Central memory CD4-positive, alpha-beta T cell (primary cell): ENCODE results near the gene PRKAR1B.

Experiments
- DNase-seq: peaks from one replicate; pipeline ENCODE4 v3.0.0; 2022

Gene PRKAR1B

DNA sequence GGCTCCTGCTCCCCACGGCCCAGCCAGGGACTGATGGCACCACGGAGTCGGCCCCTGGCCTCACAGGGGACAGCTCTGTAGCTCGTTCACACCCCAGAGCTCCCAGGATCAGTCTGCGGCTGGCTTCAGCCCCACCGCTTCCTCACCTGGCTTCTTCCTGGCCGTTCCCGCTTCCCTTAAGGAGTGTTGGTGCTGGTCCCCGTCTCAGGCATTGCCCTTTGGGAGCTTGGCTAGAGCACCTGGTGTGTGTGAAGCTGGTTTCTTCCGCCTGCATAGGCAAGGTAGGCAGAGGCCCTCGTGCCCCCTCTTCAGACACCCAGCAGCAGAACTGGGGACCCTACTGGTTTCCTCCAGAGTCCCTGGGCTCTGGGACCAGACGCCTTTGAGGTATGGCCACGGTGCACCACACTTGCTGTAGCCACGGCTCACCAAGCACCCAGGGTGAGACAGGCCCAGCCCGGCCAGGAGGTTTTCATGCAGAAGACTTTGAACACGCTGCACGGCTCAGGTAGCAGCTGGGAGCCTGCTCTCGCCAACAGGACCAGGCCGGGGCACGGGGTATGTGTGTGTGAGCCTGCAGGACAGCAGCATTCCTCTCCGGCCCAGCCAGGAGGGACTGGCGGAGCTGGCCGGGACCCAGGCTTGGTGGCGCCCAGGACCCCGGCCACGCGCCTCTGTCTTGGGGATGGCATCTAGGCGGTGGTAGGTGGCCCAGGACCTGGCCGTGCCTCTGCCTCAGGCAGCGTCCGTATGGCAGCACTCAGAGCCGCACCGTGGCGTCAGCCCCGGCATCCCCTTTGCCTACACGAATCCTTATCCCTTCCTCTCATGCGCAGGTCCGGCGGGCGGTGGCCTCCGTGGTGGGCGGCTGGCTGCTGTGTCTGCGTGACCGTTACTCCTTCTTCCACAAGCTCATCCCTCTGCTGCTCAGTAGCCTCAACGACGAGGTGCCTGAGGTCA, 13.2 kb upstream of the PRKAR1B start:
- no peak for DNase-seq

DNA sequence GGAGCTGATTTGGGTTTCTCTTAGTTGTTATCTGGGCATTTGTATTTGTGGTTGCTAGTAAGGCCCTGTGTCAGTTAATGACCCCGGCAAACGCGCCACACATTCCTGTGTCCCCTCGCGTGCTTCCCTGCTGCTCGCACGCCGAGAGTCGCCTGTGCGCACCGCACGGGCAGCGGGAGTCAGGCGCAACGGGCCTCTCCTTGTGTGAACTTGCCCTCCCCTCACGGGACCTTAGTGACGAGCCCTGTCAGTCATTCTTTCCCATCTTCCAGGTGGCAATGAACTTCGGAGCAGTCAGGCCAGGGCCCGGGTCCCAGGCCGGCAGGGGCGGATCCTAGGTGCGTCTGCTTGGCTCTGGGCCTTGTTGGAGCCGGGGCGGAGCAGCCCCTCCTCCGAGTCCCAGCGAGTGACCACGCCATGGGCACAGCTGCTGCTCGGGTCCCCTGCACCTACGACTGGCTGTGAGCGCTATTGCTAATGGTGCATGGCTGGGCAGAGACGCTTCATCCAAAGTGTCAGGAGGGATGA, 12.4 kb upstream of the PRKAR1B start:
- DNase-seq, result no peak

DNA sequence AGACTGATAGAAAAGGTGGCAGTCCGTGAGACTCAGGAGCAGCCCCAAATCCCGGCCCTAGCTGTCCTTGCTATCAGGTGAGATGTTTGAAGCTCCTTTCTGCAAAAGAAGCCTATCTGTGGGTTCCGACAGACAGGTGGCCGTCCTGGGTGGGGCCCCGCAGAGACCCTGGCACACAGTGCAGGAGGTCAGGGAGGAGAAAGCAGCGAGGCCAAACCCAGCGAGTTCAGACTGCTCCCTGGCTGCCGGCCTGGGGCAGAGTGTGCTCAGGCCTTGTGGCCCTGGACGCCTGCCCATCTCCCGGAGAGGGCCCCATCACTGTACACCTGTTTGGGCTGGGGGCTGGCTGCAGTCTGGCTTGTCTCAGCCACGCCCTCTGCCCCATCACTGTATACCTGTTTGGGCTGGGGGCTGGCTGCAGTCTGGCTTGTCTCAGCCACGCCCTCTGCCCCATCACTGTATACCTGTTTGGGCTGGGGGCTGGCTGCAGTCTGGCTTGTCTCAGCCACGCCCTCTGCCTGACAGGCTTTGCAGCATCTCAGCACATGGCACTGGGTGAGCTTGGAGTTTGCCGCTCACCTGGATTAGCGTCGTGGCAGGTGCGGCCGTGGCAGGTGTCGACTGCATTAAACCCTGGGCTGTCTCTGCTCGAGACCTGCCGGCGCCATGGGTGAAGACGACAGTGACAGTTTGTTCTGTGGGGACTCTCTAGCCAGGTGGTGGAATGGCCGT, 11.8 kb upstream of the PRKAR1B start:
- DNase-seq, result no peak

DNA sequence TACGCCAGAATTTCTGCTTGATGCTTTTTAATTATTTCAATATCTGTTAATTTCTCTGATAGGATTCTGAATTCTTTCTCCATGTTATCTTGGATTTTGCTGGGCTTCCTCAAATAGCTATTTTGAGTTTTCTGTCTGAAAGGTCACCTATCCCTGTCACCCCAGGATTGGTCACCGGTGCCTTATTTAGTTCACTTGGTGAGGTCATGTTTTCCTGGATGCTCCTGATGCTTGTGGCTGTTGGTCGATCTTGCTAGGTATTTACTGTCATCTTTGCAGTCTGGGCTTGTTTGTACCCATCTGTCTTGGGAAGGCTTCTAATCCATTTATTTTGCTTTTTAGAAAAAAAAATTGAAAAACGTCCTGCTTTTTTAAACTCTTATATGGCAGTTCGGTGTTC, 11.2 kb upstream of the PRKAR1B start:
- no peak for DNase-seq

DNA sequence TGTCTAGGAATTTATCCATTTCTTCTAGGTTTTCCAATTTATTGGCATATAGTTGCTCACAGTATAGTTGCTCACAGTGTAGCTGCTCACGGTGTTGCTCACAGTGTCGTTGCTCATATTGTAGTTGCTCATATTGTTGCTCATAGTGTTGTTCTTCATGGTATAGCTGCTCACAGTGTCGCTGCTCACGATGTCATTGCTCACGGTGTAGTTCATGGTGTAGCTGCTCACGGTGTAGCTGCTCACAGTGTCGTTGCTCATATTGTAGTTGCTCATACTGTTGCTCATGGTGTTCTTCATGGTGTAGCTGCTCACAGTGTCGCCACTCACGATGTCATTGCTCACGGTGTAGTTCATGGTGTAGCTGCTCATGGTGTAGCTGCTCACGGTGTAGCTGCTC, 7.7 kb upstream of the PRKAR1B start:
- no peak for DNase-seq

DNA sequence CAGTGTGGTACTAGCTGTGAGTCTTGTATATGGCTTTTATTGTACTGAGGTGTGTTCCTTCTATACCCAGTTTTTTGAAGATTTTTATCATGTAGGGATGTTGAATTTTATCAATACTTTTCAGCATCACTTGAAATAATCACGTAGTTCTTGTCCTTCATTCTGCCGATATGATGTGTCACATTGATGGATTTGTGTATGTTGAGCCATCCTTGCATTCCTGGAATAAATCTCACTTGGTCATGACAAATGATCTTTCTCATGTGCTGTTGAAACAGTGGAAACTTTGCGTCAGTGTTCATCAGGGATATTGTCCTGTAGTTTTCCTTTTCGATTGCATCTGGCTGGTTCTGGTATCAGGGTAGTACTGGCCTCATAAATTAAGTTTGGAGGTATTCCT, 7.1 kb upstream of the PRKAR1B start:
- no peak for DNase-seq

DNA sequence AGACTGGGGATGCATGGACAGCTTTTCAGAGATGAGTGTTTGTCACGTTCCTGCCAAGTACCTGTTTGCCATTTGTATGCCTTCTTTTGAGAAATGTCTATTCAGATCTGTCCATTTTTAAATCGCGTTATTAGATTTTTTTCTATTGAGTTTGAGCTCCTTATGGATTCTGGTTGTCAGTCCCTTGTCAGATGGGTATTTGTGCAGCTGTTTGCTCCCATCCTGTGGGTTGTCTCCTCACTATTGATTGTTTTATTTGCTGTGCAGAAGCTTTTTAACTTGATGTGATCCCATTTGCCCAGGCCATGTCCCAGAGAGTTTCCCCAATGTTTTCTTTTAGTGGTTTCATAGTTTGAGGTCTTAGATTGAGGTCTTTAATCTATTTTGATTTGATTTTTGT, 5.5 kb upstream of the PRKAR1B start:
- DNase-seq, result no peak

DNA sequence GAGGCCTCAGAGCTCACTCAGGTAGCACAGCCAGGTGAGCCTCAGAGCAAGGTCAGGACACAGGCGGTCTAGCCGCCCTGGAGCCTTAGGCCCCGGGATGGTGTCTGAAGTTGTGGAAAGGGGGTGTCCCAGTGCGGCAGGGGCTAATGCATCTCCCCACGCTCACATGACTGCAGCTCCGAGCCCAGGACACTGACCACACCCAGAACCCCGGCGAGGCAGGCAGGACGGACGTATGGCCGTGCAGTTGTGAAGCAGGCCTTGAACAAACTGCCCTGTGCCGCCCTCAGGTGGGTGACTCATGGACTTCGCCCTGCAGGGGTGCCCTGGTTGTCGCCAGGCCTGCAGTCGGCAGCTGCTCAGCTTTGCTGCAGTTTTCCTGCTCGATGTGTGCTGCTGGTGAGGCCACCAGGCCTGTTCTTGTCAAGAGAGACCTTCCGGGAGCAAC, 5.0 kb upstream of the PRKAR1B start:
- DNase-seq, result no peak

DNA sequence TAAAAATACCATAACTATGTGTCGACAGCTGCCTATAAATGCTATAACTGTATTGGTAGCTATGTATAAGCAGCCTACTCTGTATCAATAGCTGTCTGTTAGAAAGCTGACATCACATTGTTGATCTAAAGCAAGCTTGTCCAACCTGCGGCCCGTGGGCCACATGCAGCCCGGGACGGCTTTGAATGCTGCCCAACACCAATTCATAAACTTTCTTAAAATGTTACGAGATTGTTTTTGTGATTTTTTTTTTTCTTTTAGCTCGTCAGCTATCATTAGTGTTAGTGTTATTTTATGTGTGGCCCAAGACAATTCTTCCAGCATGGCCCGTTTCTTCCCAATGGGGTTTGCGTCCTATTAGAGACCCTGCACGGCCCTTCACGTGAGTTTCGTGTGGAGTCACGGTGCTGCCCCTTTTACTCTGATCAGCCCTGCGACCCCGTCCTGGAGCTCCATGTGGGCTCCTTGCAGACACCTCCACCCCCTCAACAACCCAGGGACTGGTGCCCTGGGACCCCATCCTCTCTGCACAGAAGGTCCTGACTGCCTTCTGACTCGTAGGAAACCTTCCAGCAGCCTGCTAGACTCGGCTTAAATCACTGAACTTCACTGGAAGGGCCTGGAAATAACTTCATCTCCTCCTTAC, 4.5 kb upstream of the PRKAR1B start:
- no peak for DNase-seq

DNA sequence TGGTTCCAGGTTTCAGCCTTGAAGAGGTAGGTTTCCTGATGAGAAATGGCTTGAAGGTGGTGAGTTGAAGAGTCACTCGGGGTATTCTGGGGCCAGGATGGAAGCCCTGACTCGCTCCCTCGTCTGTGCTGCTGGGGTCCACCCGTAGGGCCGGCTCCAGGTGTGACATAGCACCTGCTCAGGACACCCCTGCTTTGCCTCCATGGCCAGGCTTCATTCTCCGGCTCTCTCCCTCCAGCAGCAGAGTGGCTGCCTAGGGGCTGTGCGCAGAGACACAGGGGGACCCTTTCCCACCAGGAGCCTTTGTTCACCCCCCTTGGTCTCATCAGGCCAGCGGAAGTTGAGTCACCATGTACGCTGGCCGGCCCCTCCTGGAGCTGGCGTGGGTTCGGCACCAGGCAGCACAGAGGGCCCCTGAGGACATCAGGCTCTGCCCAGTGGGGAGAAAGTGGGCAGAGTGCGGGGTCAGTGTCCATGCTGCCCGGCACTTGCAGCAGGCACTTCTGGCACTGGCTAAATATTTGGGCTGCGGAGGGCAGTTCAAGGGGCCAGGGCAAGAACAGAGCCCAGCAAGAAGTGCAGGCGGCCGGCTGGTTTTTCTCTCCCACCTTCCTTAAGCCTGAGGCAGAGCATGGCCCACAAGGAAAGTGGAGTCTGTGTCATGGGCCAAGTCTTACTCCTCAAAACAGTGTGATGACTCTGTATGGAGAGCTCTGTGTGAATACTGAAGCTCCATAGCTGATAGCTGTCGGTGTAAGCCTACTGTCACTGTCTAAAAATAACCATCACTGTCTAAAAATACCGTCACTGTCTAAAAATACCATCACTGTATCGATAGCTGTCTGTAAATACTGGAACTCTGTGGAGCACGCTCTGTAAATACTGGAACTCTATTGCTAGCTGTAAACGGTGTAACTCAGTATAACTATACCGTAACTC, 3.7 kb upstream of the PRKAR1B start:
- DNase-seq, result no peak

DNA sequence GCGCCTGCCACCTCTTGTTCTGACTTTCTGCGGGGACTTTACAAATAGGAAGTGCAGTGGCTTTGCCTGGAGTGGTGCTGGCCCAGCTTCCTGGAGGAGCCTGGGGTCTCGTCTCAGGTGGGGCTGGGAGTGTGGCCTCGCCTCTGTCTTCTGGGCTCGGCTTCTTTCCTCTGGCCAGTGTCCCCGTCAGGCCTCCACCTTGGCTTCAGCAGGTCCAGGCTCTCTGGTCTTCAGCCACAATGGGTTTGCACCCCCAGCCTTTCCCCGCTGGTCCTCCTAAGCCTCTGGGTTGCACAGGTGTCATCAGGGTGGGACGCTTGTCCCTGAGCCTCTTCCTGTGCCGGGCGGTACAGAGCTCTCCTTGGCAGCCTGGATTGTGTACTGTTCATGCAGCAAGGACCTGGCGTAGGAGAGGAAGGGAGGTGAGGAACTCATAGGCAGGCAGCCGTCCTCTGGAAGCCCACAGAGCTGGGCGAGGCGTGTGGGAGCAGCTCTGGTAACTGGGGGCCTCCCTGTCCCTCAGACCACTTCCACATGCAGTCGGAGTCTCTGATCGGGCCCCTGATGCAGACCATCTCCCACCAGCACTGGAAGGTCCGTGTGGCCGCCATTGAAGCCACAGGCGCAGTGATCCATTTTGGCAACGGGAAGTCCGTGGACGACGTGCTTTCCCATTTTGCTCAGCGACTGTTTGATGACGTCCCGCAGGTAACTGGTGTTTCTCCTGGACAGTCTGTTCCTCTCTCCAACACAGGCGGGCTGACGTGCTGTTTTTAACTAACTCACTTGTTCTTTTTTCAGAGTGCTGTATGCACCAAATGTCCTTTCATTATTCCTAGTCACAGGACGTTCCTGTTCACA, 2.3 kb upstream of the PRKAR1B start:
- no peak for DNase-seq

DNA sequence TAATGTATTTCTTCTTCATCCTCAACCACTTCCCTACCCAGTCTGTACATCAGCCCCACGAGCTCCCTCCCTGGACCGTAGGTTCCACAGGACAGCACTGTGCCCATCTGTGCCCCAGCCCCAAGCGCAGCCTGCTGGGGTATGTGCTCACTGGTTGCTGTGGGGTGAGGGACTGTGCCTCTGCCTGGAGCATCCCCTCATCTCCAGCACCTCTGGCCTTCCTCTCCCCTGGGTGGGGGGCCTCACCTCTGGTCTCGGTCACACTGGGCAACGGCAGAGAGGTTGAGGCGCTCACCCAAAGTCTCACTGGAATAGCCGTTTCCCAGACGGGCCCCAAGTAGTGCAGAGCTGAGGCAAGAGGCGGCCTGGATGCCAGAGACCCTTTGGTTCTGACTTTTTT, 1.5 kb upstream of the PRKAR1B start:
- no peak for DNase-seq

DNA sequence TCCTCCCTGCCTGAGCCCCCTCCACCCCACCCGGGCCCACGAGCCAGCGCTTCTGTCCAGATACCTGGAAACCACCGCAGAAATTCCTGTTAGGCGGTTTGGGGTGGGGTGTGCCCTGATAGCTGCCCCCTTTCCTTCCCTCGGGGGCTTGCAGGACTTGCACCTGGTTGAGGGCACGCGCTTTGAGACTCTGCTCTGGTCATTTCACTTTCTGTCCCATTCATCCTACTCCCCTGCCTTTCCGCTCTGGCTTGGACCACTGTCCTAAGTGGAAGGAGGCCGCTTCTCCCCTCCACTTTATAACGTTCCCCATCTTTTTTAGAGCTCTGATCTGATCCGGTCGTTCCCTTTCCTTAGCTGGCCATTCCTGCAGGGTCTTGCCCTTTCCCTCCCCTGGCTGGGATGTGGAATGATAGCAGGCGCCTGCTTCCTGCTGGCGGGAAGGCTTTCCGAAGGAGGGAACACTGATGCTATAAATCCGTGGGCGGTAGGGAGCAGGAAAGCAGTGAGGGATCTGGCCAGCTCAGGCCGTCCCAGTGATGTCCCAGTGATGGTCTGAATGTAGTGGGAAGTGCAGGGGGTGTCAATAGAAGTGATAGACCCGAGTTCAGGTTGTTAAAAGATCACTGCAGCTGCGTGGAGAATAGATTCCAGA, 852 bp upstream of the PRKAR1B start:
- no peak for DNase-seq

DNA sequence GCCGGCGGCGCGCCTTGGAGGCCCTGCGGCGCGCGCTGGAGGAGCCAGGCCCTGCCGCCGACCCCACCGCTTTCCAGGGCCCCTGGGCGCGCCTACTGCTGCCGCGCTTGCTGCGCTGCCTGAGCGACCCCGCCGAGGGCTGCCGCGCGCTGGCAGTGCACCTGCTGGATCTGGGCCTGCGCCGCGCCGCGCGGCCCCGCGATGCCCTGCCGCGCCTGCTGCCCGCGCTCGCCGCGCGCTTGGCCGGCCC, 302 bp downstream of the PRKAR1B start:
- no peak for DNase-seq

DNA sequence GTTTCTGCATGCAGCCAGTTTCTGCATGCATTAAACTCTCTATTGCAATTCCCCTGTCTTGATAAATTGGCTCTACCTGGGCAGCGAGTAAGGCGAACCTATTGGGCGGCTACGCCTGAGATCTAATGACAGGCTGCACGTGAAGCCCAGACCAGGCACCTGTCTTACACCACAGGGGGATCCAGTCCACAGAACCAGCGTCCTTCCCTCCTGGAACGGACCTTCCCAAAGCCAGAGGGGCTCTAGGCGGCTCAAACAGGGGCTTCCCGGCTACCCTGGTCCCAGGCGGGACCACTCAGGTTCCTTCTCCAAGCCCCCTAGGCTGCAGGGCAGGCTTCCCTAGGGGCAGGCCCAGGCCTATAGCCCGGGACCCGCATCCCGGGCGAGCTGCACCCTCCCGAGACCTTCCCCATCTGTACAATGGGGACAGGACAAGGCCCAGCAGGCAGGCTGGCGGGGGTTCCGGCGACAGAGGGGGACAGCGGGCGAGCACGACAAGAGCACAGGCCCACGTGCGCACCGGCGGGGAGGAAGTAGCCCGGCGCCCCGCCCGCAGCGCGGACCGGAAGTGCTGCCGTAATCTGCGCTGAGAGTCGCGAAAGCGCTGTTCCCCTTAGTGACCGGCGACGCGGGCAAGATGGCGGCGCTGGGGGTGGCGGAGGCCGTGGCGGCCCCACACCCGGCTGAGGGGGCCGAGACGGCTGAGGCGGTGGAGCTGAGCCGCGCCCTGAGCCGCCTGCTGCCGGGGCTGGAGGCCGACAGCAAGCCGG, 812 bp downstream of the PRKAR1B start, which contains the start of gene DNAAF5:
DNAAF5 (plus strand) TSS at position 616 of the 770 bp plus-strand sequence; CDS start at position 638, 22 bp downstream.
- peak; percentile 84 for DNase-seq

DNA sequence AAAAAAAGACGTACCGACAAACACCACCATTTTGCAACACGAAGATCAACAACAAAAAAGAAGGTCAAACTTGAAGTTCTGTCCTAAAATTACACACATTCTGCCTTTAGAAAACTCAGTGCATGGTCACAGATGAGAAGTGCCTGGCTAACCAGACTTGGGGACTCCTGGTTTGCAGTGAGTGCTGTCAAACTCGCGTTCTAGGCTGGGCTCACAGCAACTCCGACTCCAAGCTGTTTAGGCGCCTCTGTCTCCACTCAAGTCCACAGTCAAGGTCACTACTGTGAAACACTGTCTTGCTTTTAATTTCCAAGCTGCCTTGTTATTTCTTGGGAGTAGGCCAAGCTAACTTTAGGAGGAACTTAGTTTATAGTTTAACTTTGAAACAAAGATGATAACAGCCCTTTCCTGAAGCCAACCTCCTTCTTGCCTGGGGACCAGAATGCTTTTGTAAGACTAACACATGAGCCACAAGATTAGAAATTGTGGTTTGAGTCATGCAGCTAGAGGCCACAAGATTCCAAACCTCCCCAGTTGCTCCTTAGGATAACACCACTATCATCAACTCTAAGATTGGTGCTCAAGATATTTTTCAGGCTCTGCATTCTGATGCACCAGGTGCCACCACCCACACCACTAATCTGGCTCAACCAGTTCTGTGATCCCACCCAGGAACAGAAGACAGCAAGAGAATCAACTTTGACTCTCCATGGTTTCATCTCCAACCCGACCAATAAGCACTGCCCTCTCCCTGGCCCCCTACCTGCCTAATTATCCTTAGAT, 1.7 kb downstream of the PRKAR1B start:
- no peak for DNase-seq

DNA sequence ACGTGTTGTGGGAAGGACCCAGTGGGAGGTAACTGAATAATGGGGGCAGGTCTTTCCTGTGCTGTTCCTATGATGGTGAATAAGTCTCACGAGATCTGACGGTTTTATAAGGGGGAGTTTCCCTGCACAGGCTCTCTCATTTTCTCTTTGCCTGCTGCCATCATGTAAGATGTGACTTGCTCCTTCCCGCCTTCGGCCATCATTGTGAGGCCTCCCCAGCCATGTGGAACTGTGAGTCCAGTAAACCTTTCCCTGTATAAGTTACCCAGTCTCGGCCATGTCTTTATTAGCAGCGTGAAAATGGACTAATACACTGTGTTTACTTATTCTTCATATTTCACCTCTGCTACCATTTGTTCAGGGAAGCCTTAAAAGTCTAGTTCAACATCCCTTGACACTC, 2.8 kb downstream of the PRKAR1B start:
- no peak for DNase-seq

DNA sequence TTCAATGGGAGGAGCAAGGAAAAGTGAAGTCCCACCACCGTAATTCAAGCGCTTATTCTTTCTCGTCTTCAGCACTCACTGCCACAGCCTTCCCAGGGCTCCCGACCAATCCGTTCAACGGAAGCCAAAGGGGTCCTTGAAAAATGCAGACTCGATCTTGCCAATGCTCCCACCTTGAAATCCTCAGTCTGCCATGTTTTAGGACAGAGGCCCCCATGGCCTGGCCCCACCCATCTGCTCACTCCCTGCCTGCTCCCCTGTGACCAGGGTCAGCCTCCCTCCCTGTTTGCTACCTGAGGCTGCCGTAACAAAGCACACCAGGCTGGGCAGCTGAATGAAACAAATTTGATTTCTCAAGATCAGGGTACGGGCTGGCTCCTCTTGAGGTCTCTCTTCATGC, 3.5 kb downstream of the PRKAR1B start:
- no peak for DNase-seq

DNA sequence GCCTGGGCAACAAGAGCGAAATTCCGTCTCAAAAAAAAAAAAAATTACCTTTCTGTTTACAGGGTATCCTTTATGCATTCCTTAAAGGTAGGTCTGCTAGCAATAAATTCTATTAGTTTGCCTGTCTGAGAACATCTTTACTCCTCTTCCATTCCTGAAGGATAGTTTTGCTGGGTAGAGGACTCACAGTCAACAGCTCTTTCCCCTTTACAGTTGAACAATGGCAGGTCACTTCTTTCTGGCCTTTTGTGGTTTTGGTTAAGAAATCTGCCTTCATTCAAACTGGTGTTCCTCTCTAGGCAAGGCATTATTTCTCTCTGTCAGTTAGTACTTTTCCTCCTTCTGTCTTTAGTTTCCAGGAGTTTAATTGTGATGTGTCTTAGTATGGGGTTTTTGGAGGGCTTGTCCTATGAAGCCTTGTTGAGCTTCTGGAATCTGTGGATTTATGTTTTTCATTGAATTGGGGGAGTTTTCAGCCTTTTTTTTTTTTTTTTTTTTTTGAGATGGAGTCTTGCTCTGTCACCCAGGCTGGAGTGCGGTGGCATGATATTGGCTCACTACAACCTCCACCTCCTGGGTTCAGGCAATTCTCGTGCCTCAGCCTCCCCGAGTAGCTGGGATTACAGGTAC, 5.3 kb downstream of the PRKAR1B start:
- DNase-seq, result no peak
